B cell (primary cell): Measurements from ENCODE around the gene CFTR. TPM values are rescaled to one million over a fixed set of nuclear protein-coding genes. Genes with fewer than 3 reads are reported as not detected.

ENCODE experiments used
- ATAC-seq: fragments of 200-7000 bp; cut with Tn5 transposase; one replicate; pipeline ENCODE4 v1.10.0; 2021; ENCODE audit warnings: low read depth, mild to moderate bottlenecking, moderate number of reproducible peaks, moderate library complexity
- CTCF ChIA-PET: fragments of 350-600 bp; sonication (Branson Sonifier 250); formaldehyde crosslinking; loops from one replicate; lab custom pipeline; 2021; ENCODE audit warnings: antibody characterized with exemption, inconsistent platforms; lab: Charles Lee
- POLR2A ChIA-PET: fragments of 350-600 bp; sonication (Branson Sonifier 250); formaldehyde crosslinking; loops from one replicate; lab custom pipeline; 2021; ENCODE audit warnings: antibody characterized with exemption; lab: Charles Lee
- DNase-seq: peaks from one replicate; pipeline ENCODE4 v3.0.0; 2013
- H2AFZ ChIP-seq: 2 replicates; pipeline ENCODE4 v1.6.1; 2012; ENCODE audit warnings: mild to moderate bottlenecking, low read depth, low read length; ENCODE audit not compliant: insufficient read depth, poor library complexity, severe bottlenecking
- H3K27ac ChIP-seq, 2 donors: 1 replicate in 1 of 2; 2 replicates in 1 of 2; pipeline ENCODE4 v1.5.1; 2012 to 2013; ENCODE audit warnings: low read length in 2 of 2, mild to moderate bottlenecking in 2 of 2, moderate library complexity in 1 of 2
- H3K27me3 ChIP-seq, 4 experiments: fragments of 200-600 bp in 1 of 4; sonication (generic) in 1 of 4; replicated peaks in 1 of 4; 1 replicate in 2 of 4; 2 replicates in 2 of 4; pipeline versions ENCODE4 v1.6.1 to v1.7.0; 2013 to 2016; ENCODE audit warnings: low read length in 3 of 4, mild to moderate bottlenecking in 2 of 4, mixed read lengths in 1 of 4, moderate library complexity in 1 of 4; ENCODE audit not compliant: insufficient read depth in 4 of 4, control insufficient read depth in 3 of 4; ENCODE audit errors: control extremely low read depth in 1 of 4
- H3K36me3 ChIP-seq, 2 experiments: replicated peaks in 1 of 2; 1 replicate in 1 of 2; 2 replicates in 1 of 2; pipeline versions ENCODE4 v1.6.1 to v1.7.1; 2013; ENCODE audit warnings: low read length in 1 of 2; ENCODE audit not compliant: insufficient read depth in 2 of 2, control insufficient read depth in 1 of 2; ENCODE audit errors: control extremely low read depth in 1 of 2, extremely low read depth in 1 of 2
- H3K4me1 ChIP-seq, 2 donors: fragments of 200-600 bp in 1 of 2; sonication (generic) in 1 of 2; 1 replicate in 1 of 2; 2 replicates in 1 of 2; pipeline versions ENCODE4 v1.5.1 to v1.6.1; 2013 to 2017; ENCODE audit warnings: low read length in 2 of 2; ENCODE audit not compliant: control insufficient read depth in 2 of 2, insufficient read depth in 2 of 2
- H3K4me2 ChIP-seq: replicated peaks from 2 replicates; pipeline ENCODE3; 2012; ENCODE audit warnings: mild to moderate bottlenecking, low read depth, low read length; ENCODE audit not compliant: poor library complexity, severe bottlenecking
- H3K4me3 ChIP-seq, 5 experiments: fragments of 200-600 bp in 1 of 5; sonication (generic) in 1 of 5; 1 replicate in 3 of 5; 2 replicates in 2 of 5; pipeline versions ENCODE4 v1.5.1 to v1.7.0; 2011 to 2016; ENCODE audit warnings: low read length in 4 of 5, mild to moderate bottlenecking in 4 of 5, low read depth in 2 of 5, control low read depth in 1 of 5, moderate library complexity in 1 of 5; ENCODE audit not compliant: insufficient read depth in 1 of 5; ENCODE audit errors: control extremely low read depth in 1 of 5, extremely low read depth in 1 of 5
- H3K79me2 ChIP-seq: fragments of 200-600 bp; sonication (generic); one replicate; pipeline ENCODE4 v1.6.0; 2016; ENCODE audit warnings: low read length; ENCODE audit not compliant: control insufficient read depth, insufficient read depth
- H3K9ac ChIP-seq: fragments of 200-600 bp; sonication (generic); 2 replicates; pipeline ENCODE4 v1.6.1; 2017; ENCODE audit warnings: mild to moderate bottlenecking, low read length, moderate library complexity
- H3K9me3 ChIP-seq, 3 donors: one replicate each; pipeline versions ENCODE4 v1.6.1 to v1.7.1; 2013; ENCODE audit warnings: low read length in 2 of 3; ENCODE audit not compliant: control insufficient read depth in 2 of 3, insufficient read depth in 1 of 3; ENCODE audit errors: control extremely low read depth in 1 of 3
- H4K20me1 ChIP-seq: 2 replicates; pipeline ENCODE4 v1.6.0; 2012; ENCODE audit warnings: mild to moderate bottlenecking, low read length; ENCODE audit not compliant: insufficient read depth, control insufficient read depth, poor library complexity, severe bottlenecking
- H3K27ac Mint-ChIP-seq: one replicate; pipeline ENCODE4 v1.8.0; 2021; ENCODE audit warnings: mixed read lengths
- H3K27me3 Mint-ChIP-seq: one replicate; pipeline ENCODE4 v1.8.0; 2021; ENCODE audit warnings: mixed read lengths
- H3K4me1 Mint-ChIP-seq: one replicate; pipeline ENCODE4 v1.8.0; 2021; ENCODE audit warnings: mixed read lengths
- H3K4me3 Mint-ChIP-seq: one replicate; pipeline ENCODE4 v1.8.0; 2021; ENCODE audit warnings: mixed read lengths
- H3K9me3 Mint-ChIP-seq: one replicate; pipeline ENCODE4 v1.8.0; 2022; ENCODE audit warnings: mixed read lengths; ENCODE audit not compliant: insufficient read depth
- EZH2 ChIP-seq: IDR thresholded peaks from 2 replicates; pipeline ENCODE4 v1.6.1; 2012; ENCODE audit warnings: borderline replicate concordance, low read depth, mild to moderate bottlenecking, moderate library complexity, low read length; ENCODE audit not compliant: insufficient read depth, poor library complexity, severe bottlenecking
- WGBS: methylation state at CpG from one replicate; pipeline ENCODE4 v1.1.5; 2013; ENCODE audit warnings: missing lambda C conversion rate; ENCODE audit not compliant: insufficient coverage; 5-methylcytosine and 5-hydroxymethylcytosine counted together
- intact Hi-C: fragments of 100-400 bp; cut with micrococcal nuclease; formaldehyde crosslinking; loops from one replicate; pipeline ENCODE4 v1.10.0; 2022
- polyA plus RNA-seq: library from polyadenylated mRNA; depleted of rRNA; stranded (reverse); fragments of >200 nt; gene quantifications from 2 replicates; pipeline ENCODE4 v1.2.3, GENCODE V29; 2012
- total RNA-seq, 2 donors: library from RNA; stranded (reverse); fragments of 120-200 nt in 1 of 2; gene quantifications; 1 replicate in 1 of 2; 2 replicates in 1 of 2; pipeline versions ENCODE4 v1.2.3 to v1.2.4, GENCODE V29; 2013 to 2022
- TF ChIP-seq, protein P1 (sequence below): fragments of 200-600 bp; IDR thresholded peaks from one replicate; pipeline ENCODE4 v1.8.0; 2022; ENCODE audit warnings: antibody characterized with exemption, mild to moderate bottlenecking

CFTR gene
- total and polyA plus RNA-seq, 2 donors (not counting 1 experiment from before 2014, with no cell fraction given), result not detected

DNA sequence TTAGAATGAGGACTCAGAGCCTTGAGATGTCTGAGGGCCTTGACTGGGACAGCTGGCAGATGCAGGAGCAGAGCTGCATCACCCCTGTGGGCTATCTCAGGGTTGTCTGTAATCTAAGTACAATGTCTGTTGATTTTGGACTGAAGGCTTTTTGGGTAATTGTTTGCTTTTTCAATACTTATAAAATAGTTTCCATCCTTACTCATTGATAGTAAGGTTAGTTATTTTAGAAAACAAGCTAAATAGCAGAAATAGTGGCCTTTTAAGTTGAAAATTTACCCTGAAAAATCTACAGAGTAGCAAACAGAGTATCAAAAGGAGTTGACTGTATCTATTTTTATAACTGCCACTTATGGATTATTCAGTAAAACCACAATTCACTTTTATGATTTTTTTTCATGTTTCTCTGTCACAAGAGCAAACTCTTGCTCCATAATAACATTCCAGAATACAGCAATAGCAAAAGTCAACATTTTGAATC is 179.7 kb downstream of the CFTR start:
- Mint-ChIP-seq H3K9me3 (no peaks in the 10 kb centered on the region), H3K27ac (no peak overlapping the region), H3K27me3 (no peaks in the 10 kb centered on the region), H3K4me3 (no peak overlapping the region), H3K4me1 (no peaks in the 10 kb centered on the region)
- Histone ChIP-seq H3K4me1 (no peaks in the 10 kb centered on the region), H3K79me2 (no peaks in the 10 kb centered on the region), H3K27me3 (no peaks in the 10 kb centered on the region), H2AFZ (no peak overlapping the region), H3K4me2 (no peak overlapping the region), H4K20me1 (no peaks in the 10 kb centered on the region), H3K36me3 (no peaks in the 10 kb centered on the region), H3K9me3 (no peaks in the 10 kb centered on the region), H3K9ac (no peak overlapping the region), H3K4me3 (no peak overlapping the region), H3K27ac (no peak overlapping the region)
- CTCF ChIA-PET, result no interaction called here
- POLR2A ChIA-PET, result no interaction called here
- TF ChIP-seq, protein P1, sequence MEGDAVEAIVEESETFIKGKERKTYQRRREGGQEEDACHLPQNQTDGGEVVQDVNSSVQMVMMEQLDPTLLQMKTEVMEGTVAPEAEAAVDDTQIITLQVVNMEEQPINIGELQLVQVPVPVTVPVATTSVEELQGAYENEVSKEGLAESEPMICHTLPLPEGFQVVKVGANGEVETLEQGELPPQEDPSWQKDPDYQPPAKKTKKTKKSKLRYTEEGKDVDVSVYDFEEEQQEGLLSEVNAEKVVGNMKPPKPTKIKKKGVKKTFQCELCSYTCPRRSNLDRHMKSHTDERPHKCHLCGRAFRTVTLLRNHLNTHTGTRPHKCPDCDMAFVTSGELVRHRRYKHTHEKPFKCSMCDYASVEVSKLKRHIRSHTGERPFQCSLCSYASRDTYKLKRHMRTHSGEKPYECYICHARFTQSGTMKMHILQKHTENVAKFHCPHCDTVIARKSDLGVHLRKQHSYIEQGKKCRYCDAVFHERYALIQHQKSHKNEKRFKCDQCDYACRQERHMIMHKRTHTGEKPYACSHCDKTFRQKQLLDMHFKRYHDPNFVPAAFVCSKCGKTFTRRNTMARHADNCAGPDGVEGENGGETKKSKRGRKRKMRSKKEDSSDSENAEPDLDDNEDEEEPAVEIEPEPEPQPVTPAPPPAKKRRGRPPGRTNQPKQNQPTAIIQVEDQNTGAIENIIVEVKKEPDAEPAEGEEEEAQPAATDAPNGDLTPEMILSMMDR, result no peak
- no peak for TF ChIP-seq EZH2
- no peak for ATAC-seq
- DNase-seq, result no peak
- intact Hi-C loops, result no loop called here

DNA sequence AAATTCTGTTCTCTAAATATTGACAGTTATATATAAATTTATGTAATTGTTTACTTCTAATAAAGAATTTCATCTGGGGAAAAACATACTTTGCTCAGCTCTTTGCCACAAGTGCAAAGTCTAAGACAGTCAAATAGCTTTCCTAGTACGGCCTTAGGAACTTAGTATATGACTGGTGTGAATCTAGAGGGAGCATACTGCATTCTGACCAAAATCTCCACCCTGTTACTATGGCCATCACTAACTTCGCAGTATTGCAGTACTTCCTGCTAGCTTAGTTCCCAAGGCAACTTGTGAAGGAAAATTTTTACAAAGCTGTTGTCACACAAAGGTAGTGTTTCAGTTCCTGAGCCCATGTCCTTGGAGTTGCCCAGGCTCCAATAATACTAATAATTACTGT is 181.5 kb downstream of the CFTR start:
- Mint-ChIP-seq H3K4me1 (no peaks in the 10 kb centered on the region), H3K27me3 (no peaks in the 10 kb centered on the region), H3K4me3 (no peak overlapping the region), H3K9me3 (no peaks in the 10 kb centered on the region), H3K27ac (no peak overlapping the region)
- CTCF ChIA-PET, result no interaction called here
- WGBS, result 83% methylated on average over 1 of the region's 2 CpGs
- H3K27ac ChIP-seq, result no peak overlapping the region
- ATAC-seq (no peak), DNase-seq (no peak)
- H3K4me2 ChIP-seq, result no peak overlapping the region
- intact Hi-C loops, result no loop called here
- H3K9me3 ChIP-seq, result no peaks in the 10 kb centered on the region
- H3K9ac ChIP-seq, result no peak overlapping the region
- no peaks in the 10 kb centered on the region for H3K36me3 ChIP-seq
- POLR2A ChIA-PET, result no interaction called here
- H3K4me3 ChIP-seq, result no peak overlapping the region
- no peak overlapping the region for H2AFZ ChIP-seq
- no peak for TF ChIP-seq EZH2
- no peaks in the 10 kb centered on the region for H4K20me1 ChIP-seq
- H3K4me1 ChIP-seq, result no peaks in the 10 kb centered on the region
- no peaks in the 10 kb centered on the region for H3K27me3 ChIP-seq
- H3K79me2 ChIP-seq, result no peaks in the 10 kb centered on the region
